ENCODE data around the gene ADM5. TPM values are rescaled to one million over a fixed set of nuclear protein-coding genes. Genes with fewer than 3 reads are reported as not detected.

The ADM5 gene
- total and polyA plus RNA-seq, 12 donors, result 0.16 to 1.6 (median 0.48) TPM

DNA sequence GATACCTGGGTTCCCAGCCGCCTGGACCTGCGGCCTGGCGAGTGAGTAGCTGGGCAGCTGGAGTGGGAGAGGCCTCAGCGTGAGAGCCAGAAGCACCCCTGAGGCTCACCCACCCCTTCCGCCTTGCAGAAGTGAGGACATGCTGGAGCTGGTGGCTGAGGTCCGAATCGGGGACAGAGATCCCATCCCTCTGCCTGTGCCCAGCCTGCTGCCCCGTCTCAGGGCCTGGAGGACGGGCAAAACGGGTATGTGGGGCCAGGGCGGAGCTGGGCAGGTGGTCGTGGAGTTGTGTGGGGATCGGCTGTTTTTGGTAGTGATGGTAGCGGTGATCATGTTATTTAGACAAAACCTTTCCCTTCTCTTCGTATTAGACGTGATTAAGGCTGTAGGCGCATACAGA lies 42.8 kb upstream of the ADM5 start:
- Histone ChIP-seq H3K4me3 (no peak overlapping the region), H3K9me3 (no peaks in the 10 kb centered on the region), H3K36me3 (peaks cover 0 to 66% (median 23%) of the 10 kb centered on the region in 9 donors), H3K27ac (no peak overlapping the region), H3K4me1 (peaks cover 4 to 36% (median 21%) of the 10 kb centered on the region in 9 donors), H3K27me3 (no peaks in the 10 kb centered on the region)
- intact Hi-C loops (cut with DNase I), result no loop called here
- DNase-seq (no peak), ATAC-seq (no peak)
- 89 to 95% methylated on average over 17 of the region's 17 CpGs for WGBS, 2 donors
- TF ChIP-seq, protein P1, sequence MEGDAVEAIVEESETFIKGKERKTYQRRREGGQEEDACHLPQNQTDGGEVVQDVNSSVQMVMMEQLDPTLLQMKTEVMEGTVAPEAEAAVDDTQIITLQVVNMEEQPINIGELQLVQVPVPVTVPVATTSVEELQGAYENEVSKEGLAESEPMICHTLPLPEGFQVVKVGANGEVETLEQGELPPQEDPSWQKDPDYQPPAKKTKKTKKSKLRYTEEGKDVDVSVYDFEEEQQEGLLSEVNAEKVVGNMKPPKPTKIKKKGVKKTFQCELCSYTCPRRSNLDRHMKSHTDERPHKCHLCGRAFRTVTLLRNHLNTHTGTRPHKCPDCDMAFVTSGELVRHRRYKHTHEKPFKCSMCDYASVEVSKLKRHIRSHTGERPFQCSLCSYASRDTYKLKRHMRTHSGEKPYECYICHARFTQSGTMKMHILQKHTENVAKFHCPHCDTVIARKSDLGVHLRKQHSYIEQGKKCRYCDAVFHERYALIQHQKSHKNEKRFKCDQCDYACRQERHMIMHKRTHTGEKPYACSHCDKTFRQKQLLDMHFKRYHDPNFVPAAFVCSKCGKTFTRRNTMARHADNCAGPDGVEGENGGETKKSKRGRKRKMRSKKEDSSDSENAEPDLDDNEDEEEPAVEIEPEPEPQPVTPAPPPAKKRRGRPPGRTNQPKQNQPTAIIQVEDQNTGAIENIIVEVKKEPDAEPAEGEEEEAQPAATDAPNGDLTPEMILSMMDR (IDR thresholded peaks at IDR 0.05), result no peak

DNA sequence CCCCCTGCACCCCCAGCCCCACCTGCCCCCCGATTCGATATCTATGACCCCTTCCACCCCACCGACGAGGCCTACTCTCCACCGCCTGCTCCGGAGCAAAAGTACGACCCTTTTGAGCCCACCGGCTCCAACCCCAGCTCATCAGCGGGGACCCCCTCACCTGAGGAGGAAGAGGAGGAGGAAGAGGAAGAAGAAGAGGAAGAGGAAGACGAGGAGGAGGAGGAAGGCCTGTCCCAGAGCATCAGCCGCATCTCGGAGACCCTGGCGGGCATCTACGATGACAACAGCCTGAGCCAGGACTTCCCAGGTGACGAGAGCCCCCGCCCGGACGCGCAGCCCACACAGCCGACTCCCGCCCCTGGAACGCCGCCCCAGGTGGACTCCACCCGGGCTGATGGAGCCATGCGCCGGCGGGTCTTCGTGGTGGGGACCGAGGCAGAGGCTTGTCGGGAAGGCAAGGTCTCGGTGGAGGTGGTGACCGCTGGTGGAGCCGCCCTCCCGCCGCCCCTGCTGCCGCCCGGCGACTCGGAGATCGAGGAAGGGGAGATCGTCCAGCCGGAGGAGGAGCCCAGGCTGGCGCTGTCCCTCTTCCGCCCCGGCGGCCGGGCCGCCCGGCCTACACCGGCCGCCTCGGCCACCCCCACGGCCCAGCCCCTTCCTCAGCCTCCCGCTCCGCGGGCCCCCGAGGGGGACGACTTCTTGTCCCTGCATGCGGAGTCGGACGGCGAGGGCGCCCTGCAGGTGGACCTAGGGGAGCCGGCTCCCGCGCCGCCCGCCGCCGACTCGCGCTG lies 38.2 kb upstream of the ADM5 start:
- 97 to 98% methylated on average over 60 to 72 of the region's 72 CpGs for WGBS, 2 donors
- DNase-seq (no peak), ATAC-seq (no peak)
- intact Hi-C loops (cut with DNase I), result no loop called here
- Histone ChIP-seq H3K4me1 (peaks cover 0 to 3% (median 0%) of the 10 kb centered on the region in 9 donors), H3K4me3 (no peak overlapping the region), H3K27ac (no peak overlapping the region), H3K27me3 (no peaks in the 10 kb centered on the region), H3K36me3 (peaks cover 0 to 93% (median 61%) of the 10 kb centered on the region in 9 donors), H3K9me3 (no peaks in the 10 kb centered on the region)
- TF ChIP-seq, protein P1 (IDR thresholded peaks at IDR 0.05), result no peak

DNA sequence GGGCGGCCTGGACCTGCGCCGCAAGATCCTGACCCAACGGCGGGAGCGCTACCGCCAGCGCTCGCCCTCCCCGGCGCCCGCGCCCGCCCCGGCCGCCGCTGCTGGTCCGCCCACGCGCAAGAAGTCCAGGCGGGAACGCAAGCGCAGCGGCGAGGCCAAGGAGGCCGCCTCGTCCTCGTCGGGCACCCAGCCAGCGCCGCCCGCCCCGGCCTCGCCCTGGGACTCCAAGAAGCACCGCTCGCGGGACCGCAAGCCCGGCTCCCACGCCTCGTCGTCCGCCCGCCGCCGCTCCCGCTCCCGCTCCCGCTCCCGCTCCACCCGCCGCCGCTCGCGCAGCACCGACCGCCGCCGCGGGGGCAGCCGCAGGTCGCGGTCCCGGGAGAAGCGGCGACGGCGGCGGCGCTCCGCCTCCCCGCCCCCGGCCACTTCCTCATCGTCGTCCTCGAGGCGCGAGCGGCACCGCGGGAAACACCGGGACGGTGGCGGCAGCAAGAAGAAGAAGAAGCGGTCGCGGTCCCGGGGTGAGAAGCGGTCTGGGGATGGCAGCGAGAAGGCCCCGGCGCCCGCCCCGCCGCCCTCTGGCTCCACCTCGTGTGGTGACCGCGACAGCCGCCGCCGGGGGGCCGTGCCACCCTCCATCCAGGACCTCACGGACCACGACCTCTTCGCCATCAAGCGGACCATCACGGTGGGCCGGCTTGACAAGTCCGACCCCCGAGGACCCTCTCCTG lies 37.4 kb upstream of the ADM5 start:
- TF ChIP-seq, protein P1 (IDR thresholded peaks at IDR 0.05), result no peak
- H3K4me1 ChIP-seq, result peaks cover 0 to 3% (median 0%) of the 10 kb centered on the region in 9 donors
- no peak overlapping the region for H3K27ac ChIP-seq
- DNase-seq (no peak), ATAC-seq (no peak)
- WGBS, 2 donors, result 97% methylated on average over 100 to 110 of the region's 110 CpGs
- H3K36me3 ChIP-seq, result peaks cover 0 to 93% (median 61%) of the 10 kb centered on the region in 9 donors
- no peaks in the 10 kb centered on the region for H3K27me3 ChIP-seq
- no peak overlapping the region for H3K4me3 ChIP-seq
- intact Hi-C loops (cut with DNase I), result no loop called here
- H3K9me3 ChIP-seq, result no peaks in the 10 kb centered on the region

DNA sequence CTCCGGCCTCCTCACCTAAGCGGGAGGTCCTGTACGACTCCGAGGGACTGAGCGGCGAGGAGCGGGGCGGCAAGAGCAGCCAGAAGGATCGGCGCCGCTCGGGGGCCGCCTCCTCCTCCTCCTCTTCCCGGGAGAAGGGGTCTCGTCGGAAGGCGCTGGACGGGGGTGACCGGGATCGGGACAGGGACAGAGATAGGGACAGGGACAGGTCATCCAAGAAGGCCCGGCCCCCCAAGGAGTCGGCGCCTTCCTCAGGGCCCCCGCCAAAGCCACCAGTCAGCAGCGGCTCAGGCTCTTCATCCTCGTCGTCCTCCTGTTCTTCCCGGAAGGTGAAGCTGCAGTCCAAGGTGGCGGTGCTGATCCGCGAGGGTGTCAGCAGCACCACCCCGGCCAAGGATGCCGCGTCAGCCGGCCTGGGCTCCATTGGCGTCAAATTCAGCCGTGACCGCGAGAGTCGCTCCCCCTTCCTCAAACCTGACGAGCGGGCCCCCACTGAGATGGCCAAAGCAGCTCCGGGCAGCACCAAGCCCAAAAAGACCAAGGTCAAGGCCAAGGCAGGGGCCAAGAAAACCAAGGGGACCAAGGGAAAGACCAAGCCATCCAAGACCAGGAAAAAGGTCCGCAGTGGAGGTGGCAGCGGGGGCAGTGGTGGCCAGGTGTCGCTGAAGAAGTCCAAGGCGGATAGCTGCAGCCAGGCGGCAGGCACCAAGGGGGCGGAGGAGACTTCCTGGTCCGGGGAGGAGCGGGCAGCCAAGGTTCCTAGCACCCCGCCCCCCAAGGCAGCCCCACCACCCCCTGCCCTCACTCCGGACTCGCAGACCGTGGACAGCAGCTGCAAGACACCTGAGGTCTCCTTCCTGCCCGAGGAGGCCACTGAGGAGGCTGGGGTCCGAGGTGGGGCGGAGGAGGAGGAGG lies 36.6 kb upstream of the ADM5 start:
- no peak overlapping the region for H3K27ac ChIP-seq
- peaks cover 0 to 93% (median 64%) of the 10 kb centered on the region in 9 donors for H3K36me3 ChIP-seq
- TF ChIP-seq, protein P1 (IDR thresholded peaks at IDR 0.05), result no peak
- 94 to 95% methylated on average over 55 to 58 of the region's 58 CpGs for whole genome bisulfite sequencing, 2 donors
- H3K4me1 ChIP-seq, result peaks cover 0 to 3% (median 0%) of the 10 kb centered on the region in 9 donors
- no peak for DNase-seq
- no peaks in the 10 kb centered on the region for H3K9me3 ChIP-seq
- H3K27me3 ChIP-seq, result no peaks in the 10 kb centered on the region
- ATAC-seq, result peak in 1 of 8 donors; percentile 8
- no peak overlapping the region for H3K4me3 ChIP-seq
- intact Hi-C loops (cut with DNase I), result no loop called here

Measured in heart right ventricle (tissue), 16 donors.